ENCODE data around the gene IL12A. TPM values are rescaled to one million over a fixed set of nuclear protein-coding genes. Genes with fewer than 3 reads are reported as not detected.

The IL12A gene
- total RNA-seq (2022) (1.0 and 3.6 TPM in 2 replicates), Bru-seq, nascent RNA (percentile 46 among the genes with signal in this experiment), BruChase-seq, experiment 1, labeled RNA remaining after a 6-hour chase (percentile 29 among the genes with signal in this experiment), BruChase-seq, experiment 2, labeled RNA remaining after a 2-hour chase (percentile 31 among the genes with signal in this experiment)
- long read RNA-seq, partial matches to known transcripts, result 0 of 2 reads
- long read RNA-seq, other reads (novel, unspliced or antisense), result 2 of 2 reads

DNA sequence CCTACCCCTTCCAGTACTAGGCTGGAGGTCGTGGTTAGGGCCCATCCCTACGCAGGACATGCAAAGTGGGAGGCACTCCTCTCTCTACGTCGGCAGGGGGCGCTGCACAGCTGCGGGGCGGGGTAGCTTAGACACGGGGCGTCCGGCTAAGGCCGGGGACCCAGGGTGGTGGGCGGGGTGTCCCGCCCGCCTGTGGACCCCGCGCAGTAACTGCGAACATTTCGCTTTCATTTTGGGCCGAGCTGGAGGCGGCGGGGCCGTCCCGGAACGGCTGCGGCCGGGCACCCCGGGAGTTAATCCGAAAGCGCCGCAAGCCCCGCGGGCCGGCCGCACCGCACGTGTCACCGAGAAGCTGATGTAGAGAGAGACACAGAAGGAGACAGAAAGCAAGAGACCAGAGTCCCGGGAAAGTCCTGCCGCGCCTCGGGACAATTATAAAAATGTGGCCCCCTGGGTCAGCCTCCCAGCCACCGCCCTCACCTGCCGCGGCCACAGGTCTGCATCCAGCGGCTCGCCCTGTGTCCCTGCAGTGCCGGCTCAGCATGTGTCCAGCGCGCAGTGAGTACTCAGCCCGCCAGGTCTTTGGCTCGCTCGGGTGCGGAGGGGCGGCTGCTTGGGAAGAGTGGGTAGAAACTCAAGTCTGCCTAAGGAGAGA is at the start of gene IL12A:
Gene IL12A, plus strand, starts transcription at position 219 of the 655 bp plus-strand sequence.
- no TSS peak for BruUV-seq (replicated peaks)
- H3K27me3 Mint-ChIP-seq (ENCODE audit: unreplicated experiment), result no peaks in the 10 kb centered on the region
- H3K36me3 Mint-ChIP-seq (ENCODE audit: insufficient read depth, unreplicated experiment), result peaks cover 8% of the 10 kb centered on the region
- H3K4me3 Mint-ChIP-seq (ENCODE audit: low read depth, unreplicated experiment), result peak within 1 kb of the TSS; percentile 94
- no peaks in the 10 kb centered on the region for H3K9me3 Mint-ChIP-seq (ENCODE audit: low read depth, unreplicated experiment)
- CTCF ChIA-PET, result interaction anchor here (0.6 to 2.1 kb wide), 16 partner anchors 8 to 423 kb away, joined by 3 to 14 read pairs (median 4); no protein-coding TSS in a partner anchor
- TF ChIP-seq, protein P1, sequence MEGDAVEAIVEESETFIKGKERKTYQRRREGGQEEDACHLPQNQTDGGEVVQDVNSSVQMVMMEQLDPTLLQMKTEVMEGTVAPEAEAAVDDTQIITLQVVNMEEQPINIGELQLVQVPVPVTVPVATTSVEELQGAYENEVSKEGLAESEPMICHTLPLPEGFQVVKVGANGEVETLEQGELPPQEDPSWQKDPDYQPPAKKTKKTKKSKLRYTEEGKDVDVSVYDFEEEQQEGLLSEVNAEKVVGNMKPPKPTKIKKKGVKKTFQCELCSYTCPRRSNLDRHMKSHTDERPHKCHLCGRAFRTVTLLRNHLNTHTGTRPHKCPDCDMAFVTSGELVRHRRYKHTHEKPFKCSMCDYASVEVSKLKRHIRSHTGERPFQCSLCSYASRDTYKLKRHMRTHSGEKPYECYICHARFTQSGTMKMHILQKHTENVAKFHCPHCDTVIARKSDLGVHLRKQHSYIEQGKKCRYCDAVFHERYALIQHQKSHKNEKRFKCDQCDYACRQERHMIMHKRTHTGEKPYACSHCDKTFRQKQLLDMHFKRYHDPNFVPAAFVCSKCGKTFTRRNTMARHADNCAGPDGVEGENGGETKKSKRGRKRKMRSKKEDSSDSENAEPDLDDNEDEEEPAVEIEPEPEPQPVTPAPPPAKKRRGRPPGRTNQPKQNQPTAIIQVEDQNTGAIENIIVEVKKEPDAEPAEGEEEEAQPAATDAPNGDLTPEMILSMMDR (IDR thresholded peaks at IDR 0.05; ENCODE audit: unreplicated experiment), result peak; percentile 100
- DNase-seq, result peak; percentile 94
- intact Hi-C loops (cut with micrococcal nuclease; ENCODE audit: unreplicated experiment), result no loop called here
- H3K4me1 Mint-ChIP-seq (ENCODE audit: low read depth, unreplicated experiment), result peaks cover 8% of the 10 kb centered on the region
- H3K27ac Mint-ChIP-seq (ENCODE audit: unreplicated experiment), result peak within 1 kb of the TSS; percentile 31

DNA sequence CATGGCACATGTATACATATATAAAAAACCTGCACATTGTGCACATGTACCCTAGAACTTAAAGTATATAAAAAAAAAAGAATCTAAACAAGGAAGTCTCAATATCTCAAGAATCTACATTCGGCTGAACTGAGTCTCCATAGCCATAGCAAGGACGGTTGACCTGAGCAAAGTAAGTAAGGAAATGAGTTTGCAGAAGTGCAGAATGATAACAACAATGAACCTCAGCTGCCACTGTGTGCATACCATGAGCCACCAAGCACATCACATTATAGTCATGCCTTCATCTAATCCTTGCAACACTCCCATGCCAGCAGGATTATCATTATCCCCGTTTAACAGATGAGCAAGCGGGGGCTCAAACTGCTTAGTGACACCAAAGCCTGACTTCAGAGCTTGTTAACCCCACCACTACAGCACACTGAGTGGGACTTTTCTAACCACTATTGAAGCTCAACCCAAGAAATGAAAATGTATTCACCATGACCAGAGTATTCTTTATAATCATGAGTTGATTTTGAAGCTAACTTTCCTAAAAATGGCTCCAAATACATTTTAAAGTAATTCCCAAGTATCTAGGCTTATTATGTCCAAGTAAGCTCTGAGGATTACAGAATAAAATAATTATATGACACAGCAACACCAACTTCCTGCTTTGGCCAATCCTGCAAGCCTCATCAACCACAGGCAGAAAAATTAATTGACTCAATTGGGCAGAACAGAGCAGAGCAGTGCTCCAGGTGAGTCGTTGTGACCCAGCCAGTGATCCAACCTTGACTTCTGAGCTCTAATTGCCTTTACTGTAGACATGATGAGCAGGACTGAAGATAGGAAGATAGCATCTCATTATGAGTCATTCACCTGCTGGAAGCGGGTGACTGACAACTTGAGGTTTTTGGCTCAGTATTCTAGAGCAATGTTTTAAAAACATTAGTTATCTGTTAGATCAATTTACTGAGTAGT is 47.3 kb upstream of the IL12A start:
- intact Hi-C loops (cut with micrococcal nuclease; ENCODE audit: unreplicated experiment), result no loop called here
- peaks cover 13% of the 10 kb centered on the region for H3K27me3 Mint-ChIP-seq (ENCODE audit: unreplicated experiment)
- H3K4me3 Mint-ChIP-seq (ENCODE audit: low read depth, unreplicated experiment), result no peak overlapping the region
- no peak for DNase-seq
- no peaks in the 10 kb centered on the region for H3K9me3 Mint-ChIP-seq (ENCODE audit: low read depth, unreplicated experiment)
- TF ChIP-seq, protein P1 (IDR thresholded peaks at IDR 0.05; ENCODE audit: unreplicated experiment), result no peak
- no TSS peak for BruUV-seq (replicated peaks)
- no peaks in the 10 kb centered on the region for H3K4me1 Mint-ChIP-seq (ENCODE audit: low read depth, unreplicated experiment)
- CTCF ChIA-PET, result interaction anchor here (0.7 to 0.8 kb wide), 2 partner anchors 23 to 100 kb away, joined by 3 to 4 read pairs; no protein-coding TSS in a partner anchor
- no peak overlapping the region for H3K27ac Mint-ChIP-seq (ENCODE audit: unreplicated experiment)
- no peaks in the 10 kb centered on the region for H3K36me3 Mint-ChIP-seq (ENCODE audit: insufficient read depth, unreplicated experiment)

DNA sequence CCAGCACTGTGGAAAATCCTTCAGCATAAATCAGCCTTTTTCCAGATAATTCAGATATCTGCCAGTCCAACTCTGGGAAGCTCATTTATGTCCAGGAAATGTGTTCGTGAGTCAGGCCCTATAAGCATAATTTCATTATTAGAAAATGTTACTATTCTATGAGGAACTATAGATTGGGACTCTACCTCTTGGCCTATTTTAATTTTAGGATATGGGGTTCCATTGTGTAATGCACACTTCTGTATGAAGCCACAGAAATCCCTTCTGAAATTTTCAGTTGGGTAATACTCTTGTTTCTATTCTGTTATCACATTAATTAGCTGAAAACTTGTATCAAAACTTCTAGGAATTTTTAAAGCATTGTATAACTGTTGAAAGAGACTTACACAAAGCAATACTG is 43.9 kb upstream of the IL12A start:
- CTCF ChIA-PET, result no interaction called here
- BruUV-seq (replicated peaks), result no TSS peak
- no peak overlapping the region for H3K27ac Mint-ChIP-seq (ENCODE audit: unreplicated experiment)

DNA sequence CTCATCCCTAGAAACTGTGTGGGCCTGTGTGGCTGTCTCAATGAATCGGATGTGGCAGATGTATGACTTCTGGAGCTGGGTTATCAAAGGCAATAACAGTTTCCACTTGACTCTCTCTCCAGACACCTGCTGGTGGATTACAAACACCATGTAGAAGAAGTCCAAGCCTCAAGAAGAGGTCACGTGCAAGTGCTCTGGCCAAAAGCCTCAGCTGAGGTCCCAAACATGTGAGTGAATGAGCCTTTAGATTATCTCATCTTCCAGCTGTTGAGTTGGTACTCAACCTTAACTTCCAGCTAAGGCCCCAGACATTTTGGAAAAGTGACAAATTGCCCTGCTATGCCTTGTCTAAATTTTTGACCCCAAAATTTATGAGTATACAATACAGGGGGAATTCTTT is 42.7 kb upstream of the IL12A start:
- CTCF ChIA-PET, result interaction anchor here (1.0 kb wide), 1 partner anchor 13 kb away, joined by 3 read pairs; no protein-coding TSS in a partner anchor
- intact Hi-C loops (cut with micrococcal nuclease; ENCODE audit: unreplicated experiment), result no loop called here
- Mint-ChIP-seq H3K27ac (ENCODE audit: unreplicated experiment) (no peak overlapping the region), H3K4me1 (ENCODE audit: low read depth, unreplicated experiment) (no peaks in the 10 kb centered on the region), H3K9me3 (ENCODE audit: low read depth, unreplicated experiment) (no peaks in the 10 kb centered on the region), H3K4me3 (ENCODE audit: low read depth, unreplicated experiment) (no peak overlapping the region), H3K27me3 (ENCODE audit: unreplicated experiment) (peaks cover 29% of the 10 kb centered on the region), H3K36me3 (ENCODE audit: insufficient read depth, unreplicated experiment) (no peaks in the 10 kb centered on the region)
- no TSS peak for BruUV-seq (replicated peaks)
- TF ChIP-seq, protein P1 (IDR thresholded peaks at IDR 0.05; ENCODE audit: unreplicated experiment), result no peak
- no peak for DNase-seq

More for the DNA sequence above, 43.9 kb upstream of the IL12A start:
- intact Hi-C loops (cut with micrococcal nuclease; ENCODE audit: unreplicated experiment), result no loop called here
- Mint-ChIP-seq H3K9me3 (ENCODE audit: low read depth, unreplicated experiment) (no peaks in the 10 kb centered on the region), H3K36me3 (ENCODE audit: insufficient read depth, unreplicated experiment) (no peaks in the 10 kb centered on the region), H3K4me1 (ENCODE audit: low read depth, unreplicated experiment) (no peaks in the 10 kb centered on the region), H3K4me3 (ENCODE audit: low read depth, unreplicated experiment) (no peak overlapping the region), H3K27me3 (ENCODE audit: unreplicated experiment) (peaks cover 29% of the 10 kb centered on the region)
- DNase-seq, result no peak
- TF ChIP-seq, protein P1 (IDR thresholded peaks at IDR 0.05; ENCODE audit: unreplicated experiment), result no peak

All from Calu3 (cell line).